Measurements from ENCODE around the gene AIG1.
A peak's percentile ranks its signal among the peaks of the same experiment; 100 is the strongest.
"Not testable (repeated sequence)": the region's sequence is repeated elsewhere in the genome, so short reads cannot be mapped to it uniquely, and the experiment has no call there.

The AIG1 gene

GRCh38 chr6:143060806-143061596, at the start of gene AIG1:
Gene AIG1 (plus strand): TSS chr6:143060889. CDS start chr6:143060926, 37 bp downstream.
- peak; percentile 31 to 41 for DNase-seq (ENCODE audit: low read depth in 2 of 2)

GRCh38 chr6:143014764-143015163, 45.9 kb upstream of the AIG1 start:
- no peak for DNase-seq (ENCODE audit: low read depth in 2 of 2)

GRCh38 chr6:143015300-143015706, 45.4 kb upstream of the AIG1 start:
- no peak for DNase-seq (ENCODE audit: low read depth in 2 of 2)

GRCh38 chr6:143018955-143019354, 41.7 kb upstream of the AIG1 start:
- no peak for DNase-seq (ENCODE audit: low read depth in 2 of 2)

GRCh38 chr6:143020862-143021261, 39.8 kb upstream of the AIG1 start:
- DNase-seq (ENCODE audit: low read depth in 2 of 2): not testable (repeated sequence)

GRCh38 chr6:143021543-143021942, 39.1 kb upstream of the AIG1 start:
- no peak for DNase-seq (ENCODE audit: low read depth in 2 of 2)

GRCh38 chr6:143022587-143022986, 38.1 kb upstream of the AIG1 start:
- DNase-seq (ENCODE audit: low read depth in 2 of 2): no peak

GRCh38 chr6:143023695-143024094, 37.0 kb upstream of the AIG1 start:
- DNase-seq (ENCODE audit: low read depth in 2 of 2): no peak

GRCh38 chr6:143024977-143025376, 35.7 kb upstream of the AIG1 start:
- DNase-seq (ENCODE audit: low read depth in 2 of 2): no peak

GRCh38 chr6:143026696-143027449, 33.8 kb upstream of the AIG1 start:
- peak; percentile 1 to 34 for DNase-seq (ENCODE audit: low read depth in 2 of 2)

- DNase-seq (ENCODE audit: low read depth in 2 of 2): no peak
Measured at GRCh38 chr6:143034689-143035334, 25.9 kb upstream of the AIG1 start.

GRCh38 chr6:143037470-143037869, 23.2 kb upstream of the AIG1 start:
- DNase-seq (ENCODE audit: low read depth in 2 of 2): no peak

- no peak for DNase-seq (ENCODE audit: low read depth in 2 of 2)
Measured at GRCh38 chr6:143038833-143039232, 21.9 kb upstream of the AIG1 start.

- no peak for DNase-seq (ENCODE audit: low read depth in 2 of 2)
Measured at GRCh38 chr6:143039548-143039947, 21.1 kb upstream of the AIG1 start.

GRCh38 chr6:143040018-143040417, 20.7 kb upstream of the AIG1 start:
- DNase-seq (ENCODE audit: low read depth in 2 of 2): no peak

GRCh38 chr6:143044345-143044744, 16.3 kb upstream of the AIG1 start:
- not testable (repeated sequence) for DNase-seq (ENCODE audit: low read depth in 2 of 2)

- no peak for DNase-seq (ENCODE audit: low read depth in 2 of 2)
Measured at GRCh38 chr6:143049611-143050010, 11.1 kb upstream of the AIG1 start.

GRCh38 chr6:143050509-143050908, 10.2 kb upstream of the AIG1 start:
- DNase-seq (ENCODE audit: low read depth in 2 of 2): no peak

- DNase-seq (ENCODE audit: low read depth in 2 of 2): no peak
Measured at GRCh38 chr6:143052282-143052681, 8.4 kb upstream of the AIG1 start.

- no peak for DNase-seq (ENCODE audit: low read depth in 2 of 2)
Measured at GRCh38 chr6:143053856-143054255, 6.8 kb upstream of the AIG1 start.

GRCh38 chr6:143054329-143054728, 6.4 kb upstream of the AIG1 start:
- DNase-seq (ENCODE audit: low read depth in 2 of 2): no peak

- DNase-seq (ENCODE audit: low read depth in 2 of 2): no peak
Measured at GRCh38 chr6:143055213-143055612, 5.5 kb upstream of the AIG1 start.

GRCh38 chr6:143055891-143056290, 4.8 kb upstream of the AIG1 start:
- no peak for DNase-seq (ENCODE audit: low read depth in 2 of 2)
